Fibroblast of skin of right biceps (primary cell): Measurements from ENCODE around the gene CARS1.

Experiments used
- DNase-seq: peaks from one replicate; pipeline ENCODE4 v3.0.0-alpha.2; 2013

CARS1 gene

DNA sequence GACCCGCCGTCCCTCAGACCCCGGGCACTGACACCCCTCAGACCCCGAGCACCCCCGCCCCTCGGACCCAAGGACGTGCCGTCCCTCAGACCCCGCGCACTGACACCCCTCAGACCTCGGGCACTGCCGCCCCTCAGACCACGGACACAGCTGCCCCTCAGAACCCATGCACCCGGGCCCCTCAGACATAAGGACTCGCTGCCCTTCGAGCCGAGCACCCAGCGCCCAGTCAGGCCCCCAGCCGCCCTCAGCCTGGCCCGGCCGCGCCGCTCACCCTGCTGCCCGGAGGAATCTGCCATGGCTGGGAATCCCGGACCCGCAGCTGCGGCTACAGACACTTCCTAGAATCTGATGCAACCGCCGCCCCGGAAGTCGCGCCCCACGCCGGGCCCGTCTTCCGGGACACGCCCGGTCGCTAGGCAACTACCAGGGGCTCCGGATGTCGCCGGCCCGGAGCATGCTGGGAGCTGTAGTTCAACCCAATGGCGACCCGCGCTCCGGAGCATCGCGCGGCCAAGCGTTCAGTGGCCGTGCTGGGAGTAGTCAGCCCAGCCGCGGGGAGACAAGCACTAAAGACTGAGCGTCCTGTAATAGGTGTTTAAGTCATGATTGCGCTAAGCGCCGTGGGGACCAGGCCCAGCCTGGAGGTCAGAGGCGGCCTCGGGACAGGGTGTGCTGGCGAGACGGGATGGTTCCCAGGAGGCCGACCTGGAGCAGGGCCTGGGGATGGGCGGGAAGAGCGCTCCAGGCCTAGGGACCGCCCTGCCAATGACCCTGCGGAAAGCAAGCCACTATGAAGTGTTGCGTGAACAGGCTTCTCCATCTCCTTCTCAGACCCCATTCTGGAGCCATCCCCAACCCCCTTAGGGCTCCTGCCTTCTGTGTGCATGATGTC, at the start of gene CARS1:
CARS1 (minus strand) TSS at position 355 of the 895 bp plus-strand sequence; CDS start at position 299, 56 bp downstream.
- DNase-seq, result peak; percentile 96

DNA sequence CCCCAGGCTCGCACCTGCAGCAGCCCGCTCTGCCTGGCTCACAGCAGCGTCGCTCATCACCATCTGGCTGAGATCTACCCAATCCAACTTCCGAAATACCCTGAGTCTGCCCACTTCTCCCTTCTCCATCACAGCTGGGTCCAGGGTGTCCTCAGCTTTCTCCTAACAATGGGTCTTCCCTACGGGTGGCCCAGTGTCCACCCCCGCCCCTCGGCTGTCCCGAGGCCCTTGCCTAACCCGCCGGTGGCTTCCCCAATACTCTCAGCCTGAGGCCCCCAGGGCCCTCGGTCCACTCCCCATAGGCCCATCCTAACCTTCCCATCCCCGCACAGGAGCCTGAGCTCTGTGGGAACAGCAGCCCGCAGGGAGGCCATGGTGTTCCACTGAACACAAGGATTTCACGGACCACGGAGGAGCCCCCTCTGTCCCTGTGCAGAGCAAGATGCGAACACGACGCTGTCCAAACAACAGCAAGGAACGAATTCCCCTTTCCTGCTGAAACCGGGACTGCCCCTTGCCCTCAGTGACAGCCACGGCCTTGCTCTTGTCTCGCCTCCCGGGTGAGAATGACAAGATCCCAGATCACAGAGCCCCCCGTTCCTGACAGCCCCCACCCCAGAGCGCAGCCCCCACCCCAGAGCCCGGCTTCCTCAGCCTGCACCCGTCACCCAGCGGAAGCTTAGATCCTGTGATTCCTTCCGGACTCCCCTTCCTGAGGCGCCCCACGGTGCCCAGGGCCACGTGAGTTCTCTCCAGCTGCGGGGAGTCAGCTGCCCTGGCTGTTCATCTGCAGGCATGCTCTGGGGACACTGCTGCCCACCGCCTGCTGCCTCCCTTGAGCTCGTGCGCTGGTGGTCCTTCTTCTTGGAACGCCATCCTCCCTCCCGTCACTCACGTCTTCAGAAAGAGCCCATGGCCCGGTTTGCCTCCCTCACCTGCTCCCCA, 48.8 kb upstream of the CARS1 start:
- DNase-seq, result no peak

- no peak for DNase-seq
Observed at GRCh38 chr11:3104961-3105790, 48.0 kb upstream of the CARS1 start.

- no peak for DNase-seq
Observed at GRCh38 chr11:3104051-3104714, 47.0 kb upstream of the CARS1 start.

GRCh38 chr11:3103076-3103475, 45.9 kb upstream of the CARS1 start:
- no peak for DNase-seq

- no peak for DNase-seq
Observed at GRCh38 chr11:3102641-3102921, 45.4 kb upstream of the CARS1 start.

DNA sequence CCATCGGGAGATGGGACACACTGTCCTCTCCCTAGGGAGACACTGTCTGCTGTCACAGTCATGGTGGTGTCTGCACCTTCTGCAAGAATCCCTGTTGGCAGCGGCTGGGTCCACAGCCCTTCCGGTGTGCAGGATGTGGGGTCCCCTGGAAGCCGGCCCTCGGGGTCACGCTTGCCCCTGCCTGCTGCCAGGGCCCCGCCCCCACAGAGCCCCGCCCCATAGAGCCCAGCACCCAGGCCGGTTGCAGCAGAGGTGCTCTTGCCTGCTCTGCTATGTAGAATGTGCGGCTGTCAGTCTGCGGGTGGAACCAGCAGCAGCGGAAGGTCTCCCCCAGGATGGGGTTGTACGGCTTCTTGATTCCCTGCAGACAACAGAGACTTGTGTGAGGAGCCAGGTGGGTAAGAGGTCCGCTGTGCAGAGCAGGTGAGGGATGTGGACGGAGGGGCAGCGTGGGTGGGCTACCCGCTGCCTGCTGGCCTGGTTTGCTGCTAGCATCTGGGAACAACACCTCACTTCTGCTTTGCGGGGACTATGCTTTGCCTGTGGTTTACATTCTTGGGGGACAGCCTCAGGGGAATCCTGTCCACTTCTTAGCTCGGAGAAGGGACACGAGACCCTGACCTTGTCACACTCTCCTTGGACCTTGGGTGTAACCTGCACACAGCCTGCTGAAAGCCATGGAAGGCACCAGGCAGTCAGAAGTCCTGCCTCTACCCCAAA, 44.9 kb upstream of the CARS1 start:
- DNase-seq, result no peak

GRCh38 chr11:3099178-3099577, 42.0 kb upstream of the CARS1 start:
- no peak for DNase-seq

DNA sequence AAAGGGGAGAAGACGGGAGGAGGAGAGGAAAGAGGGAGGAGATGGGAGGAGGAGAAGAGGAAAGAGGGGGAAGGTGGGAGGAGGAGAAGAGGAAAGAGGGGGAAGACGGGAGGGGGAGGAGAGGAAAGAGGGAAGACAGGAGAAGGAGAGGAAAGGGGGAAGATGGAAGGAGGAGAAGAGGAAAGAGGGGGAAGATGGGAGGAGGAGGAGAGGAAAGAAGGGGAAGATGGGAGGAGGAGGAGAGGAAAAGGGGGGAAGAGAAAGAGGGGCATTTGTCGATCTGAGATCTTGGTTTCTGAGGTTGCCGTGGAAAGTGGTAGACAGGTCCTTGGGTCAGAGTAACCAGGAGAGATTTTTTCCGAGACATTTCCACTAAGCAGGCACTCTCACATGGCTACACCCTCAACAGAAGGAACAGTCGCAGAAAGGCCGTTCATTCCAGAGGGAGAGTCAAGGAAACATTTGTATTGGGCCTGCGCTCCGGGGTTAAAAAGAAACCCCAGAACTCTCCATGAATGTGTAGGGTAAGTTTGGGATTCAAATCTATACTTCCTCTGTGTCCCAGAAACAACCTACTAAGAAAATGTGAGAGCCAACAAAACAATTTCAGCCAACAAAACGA, 39.8 kb upstream of the CARS1 start:
- no peak for DNase-seq

GRCh38 chr11:3095712-3096361, 38.6 kb upstream of the CARS1 start:
- DNase-seq, result peak; percentile 84

GRCh38 chr11:3094223-3094824, 37.1 kb upstream of the CARS1 start:
- DNase-seq, result no peak

- no peak for DNase-seq
Observed at GRCh38 chr11:3093281-3094191, 36.3 kb upstream of the CARS1 start.

- no peak for DNase-seq
Observed at GRCh38 chr11:3092603-3093141, 35.4 kb upstream of the CARS1 start.

DNA sequence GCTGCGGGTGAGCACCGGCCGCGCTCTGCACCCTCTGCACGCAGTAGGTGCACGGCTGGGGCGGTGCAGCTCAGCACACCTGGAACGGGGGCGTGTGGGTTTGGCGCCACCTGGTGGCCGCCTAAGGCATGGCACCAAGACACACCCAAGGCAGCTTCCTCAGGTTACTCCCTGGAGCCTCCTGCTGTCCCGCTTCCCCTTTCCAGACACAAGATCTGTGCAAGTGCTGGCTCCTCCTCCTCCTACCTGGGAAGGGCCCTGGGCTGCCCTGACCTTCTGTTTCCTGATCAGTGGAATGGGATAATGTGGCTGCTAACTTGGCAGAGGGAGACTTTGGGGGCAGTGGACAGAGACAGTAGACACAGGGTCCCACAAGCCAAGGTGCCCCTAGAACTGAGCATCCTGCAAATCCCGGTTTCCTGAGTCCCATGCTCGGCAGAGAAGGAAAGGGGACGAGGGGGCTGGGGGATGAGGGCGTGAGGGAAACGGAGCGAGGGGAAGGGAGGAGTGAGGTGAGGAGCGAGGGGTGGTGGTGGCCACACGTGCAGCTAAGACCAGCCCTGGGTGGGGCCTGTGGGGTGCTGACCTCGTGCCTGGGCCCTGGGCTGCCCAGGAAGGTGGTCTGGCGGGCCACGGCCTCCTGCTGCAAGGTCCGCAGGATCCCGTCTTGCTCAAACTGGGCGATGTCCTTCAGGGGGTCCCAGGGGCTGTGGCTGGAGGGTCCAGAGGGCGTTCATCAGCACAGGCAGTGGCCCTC, 34.8 kb upstream of the CARS1 start:
- peak; percentile 54 for DNase-seq

GRCh38 chr11:3091081-3091845, 34.0 kb upstream of the CARS1 start:
- DNase-seq, result no peak

GRCh38 chr11:3090096-3090901, 33.1 kb upstream of the CARS1 start:
- DNase-seq, result no peak
